Esophagus squamous epithelium (tissue), 5 donors: ENCODE measurements around the gene RNLS. TPM values are rescaled to one million over a fixed set of nuclear protein-coding genes. Genes with fewer than 3 reads are reported as not detected.
A peak's percentile ranks its signal among the peaks of the same experiment; 100 is the strongest.

ENCODE experiments used
- DNase-seq: peaks from one replicate; lab custom pipeline; 2025; lab: John Stamatoyannopoulos, UW
- H3K27ac ChIP-seq, 4 donors: fragments of 200-600 bp; sonication (generic); one replicate each; pipeline ENCODE4 v1.5.1; 2016 to 2019; ENCODE audit warnings: mild to moderate bottlenecking in 1 of 4
- H3K27me3 ChIP-seq, 4 donors: fragments of 200-600 bp; sonication (generic); 1 replicate in 3 of 4; 2 replicates in 1 of 4; pipeline versions ENCODE4 v1.5.1 to v1.6.0; 2017 to 2021; ENCODE audit warnings: antibody characterized with exemption in 1 of 4
- H3K36me3 ChIP-seq, 3 donors: fragments of 200-600 bp; sonication (generic); one replicate each; pipeline ENCODE4 v1.5.1; 2016 to 2019
- H3K4me1 ChIP-seq, 3 donors: fragments of 200-600 bp; sonication (generic); one replicate each; pipeline ENCODE4 v1.5.1; 2017 to 2019
- H3K4me3 ChIP-seq, 4 donors: fragments of 200-600 bp; sonication (generic); 1 replicate in 3 of 4; 2 replicates in 1 of 4; pipeline ENCODE4 v1.5.1; 2016 to 2019; ENCODE audit warnings: mild to moderate bottlenecking in 2 of 4, moderate library complexity in 1 of 4
- H3K9me3 ChIP-seq, 3 donors: fragments of 200-600 bp; sonication (generic); one replicate each; pipeline ENCODE4 v1.5.1; 2016 to 2019
- POLR2A ChIP-seq, 4 donors: fragments of 450-650 bp; IDR thresholded peaks; one replicate each; pipeline ENCODE4 v1.6.1; 2017; ENCODE audit warnings: antibody characterized with exemption in 4 of 4, mild to moderate bottlenecking in 4 of 4, moderate library complexity in 3 of 4
- WGBS, 2 donors: methylation state at CpG; one replicate each; pipeline ENCODE4 v1.1.5; 2018; 5-methylcytosine and 5-hydroxymethylcytosine counted together
- intact Hi-C: fragments of 100-400 bp; cut with DNase I; formaldehyde crosslinking; loops from one replicate; pipeline ENCODE4 v1.15.0; 2022
- total RNA-seq, 4 donors: library from RNA; depleted of rRNA; stranded (reverse); fragments of >200 nt; gene quantifications; one replicate each; pipeline ENCODE4 v1.1.0, GENCODE V29; 2016
- TF ChIP-seq, protein P1 (sequence below), 6 experiments: fragments of 450-650 bp in 4 of 6; fragments of 200-600 bp in 2 of 6; sonication (generic) in 2 of 6; IDR thresholded peaks; one replicate each; pipeline ENCODE4 v1.5.1; 2016 to 2019; ENCODE audit warnings: antibody characterized with exemption in 6 of 6, mild to moderate bottlenecking in 4 of 6, moderate library complexity in 4 of 6
- donor health status: DM: yes; HTN: yes; CAD: no.

RNLS gene
- total RNA-seq, 4 donors from 2014 or later, result 7.9 to 13.5 (median 10.5) TPM

DNA sequence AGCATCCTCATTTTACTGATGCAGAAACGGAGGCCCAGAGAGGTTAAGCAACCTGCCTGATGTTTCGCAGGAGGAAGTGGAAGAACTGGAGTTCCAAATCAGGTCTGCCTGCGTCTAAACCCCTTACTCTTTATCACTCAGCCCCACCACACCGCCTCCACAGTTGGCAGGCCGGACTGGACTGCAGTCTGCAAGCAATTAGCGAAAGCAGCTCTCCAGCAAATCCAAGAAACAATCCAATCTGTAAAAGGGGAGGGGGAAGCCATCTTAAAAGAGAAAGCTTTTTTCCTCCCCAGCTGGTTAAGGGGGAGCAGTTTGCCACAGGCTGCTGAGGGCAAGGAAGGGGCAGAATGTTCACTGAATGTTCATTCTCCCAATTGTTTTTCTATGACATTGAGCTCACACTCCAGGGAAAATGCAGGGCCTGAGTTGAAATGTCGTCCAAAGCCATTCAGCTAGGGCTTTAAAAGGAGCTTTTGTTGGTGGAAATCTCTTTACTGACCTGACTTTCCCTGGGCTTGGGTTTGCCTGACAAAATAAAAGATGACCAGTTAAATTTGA, 350.1 kb downstream of the RNLS start:
- 78 to 87% methylated on average over 5 to 7 of the region's 7 CpGs for WGBS, 2 donors
- Histone ChIP-seq H3K4me1 (peaks cover 0 to 30% (median 3%) of the 10 kb centered on the region in 3 donors), H3K4me3 (no peak overlapping the region), H3K27me3 (no peaks in the 10 kb centered on the region), H3K36me3 (no peaks in the 10 kb centered on the region), H3K9me3 (no peaks in the 10 kb centered on the region), H3K27ac (peak overlapping the region in 2 of 4 donors; percentile 18 to 32)
- no peak for TF ChIP-seq POLR2A (IDR thresholded peaks at IDR 0.05)
- intact Hi-C loops, result no loop called here
- DNase-seq, result no peak

DNA sequence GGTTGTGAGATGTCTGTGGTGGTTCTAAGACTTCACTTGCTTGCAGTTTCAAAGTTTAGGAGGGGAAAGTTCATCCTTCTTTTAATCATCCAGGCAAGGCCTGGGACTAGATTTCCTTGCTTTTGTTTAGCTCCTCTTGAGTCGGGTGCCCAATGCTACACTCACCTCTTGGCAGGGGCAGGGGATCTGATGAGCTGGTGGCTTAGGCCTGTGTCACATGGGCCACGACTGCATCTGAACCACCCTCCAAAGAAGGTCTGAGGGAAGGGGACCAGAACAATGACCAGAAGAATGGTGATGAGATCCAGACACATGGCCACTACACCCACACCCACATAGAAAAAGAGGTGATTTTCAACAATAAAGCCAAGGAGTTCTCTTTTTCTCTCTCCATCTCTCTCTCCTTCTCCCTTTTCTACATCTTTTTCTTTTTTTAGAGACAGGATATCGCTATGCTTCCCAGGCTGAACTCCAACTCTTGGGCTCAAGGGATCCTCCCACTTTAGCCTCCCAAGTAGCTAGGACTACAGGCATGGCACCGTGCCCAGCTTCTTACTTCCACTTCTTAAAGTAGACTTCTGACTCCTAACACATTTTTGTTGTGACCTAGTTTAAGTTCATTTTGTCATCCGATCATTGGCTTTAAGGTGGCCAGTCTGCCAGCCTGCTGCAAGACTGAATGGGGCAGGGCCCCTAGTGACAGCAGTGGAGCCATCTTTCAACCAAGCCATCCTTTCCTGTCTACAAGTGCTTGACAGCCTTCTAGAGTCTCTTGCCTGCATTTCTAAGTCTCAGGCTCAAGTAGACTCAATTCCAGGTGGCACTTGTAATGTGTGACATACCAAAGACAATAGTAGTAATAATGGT, 350.9 kb downstream of the RNLS start:
- no peaks in the 10 kb centered on the region for H3K27me3 ChIP-seq
- H3K9me3 ChIP-seq, result no peaks in the 10 kb centered on the region
- WGBS, 2 donors, result 62 to 70% methylated on average over 5 of the region's 5 CpGs
- no peak overlapping the region for H3K4me3 ChIP-seq
- H3K27ac ChIP-seq, result peak overlapping the region in 2 of 4 donors; percentile 18 to 34
- DNase-seq, result no peak
- intact Hi-C loops, result no loop called here
- no peaks in the 10 kb centered on the region for H3K36me3 ChIP-seq
- TF ChIP-seq, protein P1, sequence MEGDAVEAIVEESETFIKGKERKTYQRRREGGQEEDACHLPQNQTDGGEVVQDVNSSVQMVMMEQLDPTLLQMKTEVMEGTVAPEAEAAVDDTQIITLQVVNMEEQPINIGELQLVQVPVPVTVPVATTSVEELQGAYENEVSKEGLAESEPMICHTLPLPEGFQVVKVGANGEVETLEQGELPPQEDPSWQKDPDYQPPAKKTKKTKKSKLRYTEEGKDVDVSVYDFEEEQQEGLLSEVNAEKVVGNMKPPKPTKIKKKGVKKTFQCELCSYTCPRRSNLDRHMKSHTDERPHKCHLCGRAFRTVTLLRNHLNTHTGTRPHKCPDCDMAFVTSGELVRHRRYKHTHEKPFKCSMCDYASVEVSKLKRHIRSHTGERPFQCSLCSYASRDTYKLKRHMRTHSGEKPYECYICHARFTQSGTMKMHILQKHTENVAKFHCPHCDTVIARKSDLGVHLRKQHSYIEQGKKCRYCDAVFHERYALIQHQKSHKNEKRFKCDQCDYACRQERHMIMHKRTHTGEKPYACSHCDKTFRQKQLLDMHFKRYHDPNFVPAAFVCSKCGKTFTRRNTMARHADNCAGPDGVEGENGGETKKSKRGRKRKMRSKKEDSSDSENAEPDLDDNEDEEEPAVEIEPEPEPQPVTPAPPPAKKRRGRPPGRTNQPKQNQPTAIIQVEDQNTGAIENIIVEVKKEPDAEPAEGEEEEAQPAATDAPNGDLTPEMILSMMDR (IDR thresholded peaks at IDR 0.05), result no peak
- TF ChIP-seq POLR2A (IDR thresholded peaks at IDR 0.05), result no peak
- peaks cover 2 to 38% (median 7%) of the 10 kb centered on the region in 3 donors for H3K4me1 ChIP-seq

DNA sequence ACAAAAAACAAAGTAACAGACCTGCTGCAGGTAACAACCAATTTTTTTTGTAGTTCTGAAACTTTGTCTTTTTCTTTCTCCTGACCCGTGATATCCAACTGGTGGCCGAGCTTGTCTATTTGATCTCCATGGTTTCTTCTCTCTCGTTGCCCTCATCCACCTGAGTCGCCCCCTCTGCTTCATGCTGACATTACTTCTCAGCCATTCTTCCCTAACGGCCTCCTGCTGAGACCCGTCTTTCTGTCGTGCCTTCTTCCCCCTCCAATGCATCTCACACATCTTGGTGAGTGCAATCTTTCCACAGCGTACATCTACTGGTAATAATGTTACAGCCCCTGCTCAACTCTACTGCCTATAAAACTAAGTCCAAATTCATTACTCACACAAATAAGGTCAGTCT, 352.9 kb downstream of the RNLS start:
- H3K27ac ChIP-seq, result no peak overlapping the region
- no peak for DNase-seq
- intact Hi-C loops, result no loop called here
- H3K27me3 ChIP-seq, result no peaks in the 10 kb centered on the region
- H3K36me3 ChIP-seq, result no peaks in the 10 kb centered on the region
- no peaks in the 10 kb centered on the region for H3K9me3 ChIP-seq
- WGBS, 2 donors, result 75 to 92% methylated on average over 8 of the region's 8 CpGs
- H3K4me1 ChIP-seq, result peaks cover 3 to 41% (median 10%) of the 10 kb centered on the region in 3 donors
- no peak for TF ChIP-seq POLR2A (IDR thresholded peaks at IDR 0.05)
- TF ChIP-seq, protein P1 (IDR thresholded peaks at IDR 0.05), result no peak
- H3K4me3 ChIP-seq, result no peak overlapping the region

DNA sequence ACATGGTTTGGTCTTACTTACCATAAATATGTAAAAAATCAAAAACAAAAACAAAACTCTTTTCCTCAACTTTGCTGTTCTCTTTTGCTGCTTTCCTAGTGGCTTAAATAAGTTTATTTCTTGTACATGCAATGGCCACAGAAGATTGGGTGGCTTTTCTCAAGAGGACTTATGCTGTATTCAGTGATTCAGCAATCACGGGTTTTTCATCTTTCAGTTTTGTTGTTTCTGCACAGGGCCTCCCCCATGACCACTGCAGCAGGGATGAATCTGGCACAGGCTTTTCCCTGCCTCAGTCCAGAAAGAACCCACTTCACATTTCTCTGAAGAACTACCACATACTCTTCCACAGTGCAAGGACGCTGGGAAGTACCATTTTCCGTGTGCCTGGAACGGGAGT, 355.0 kb downstream of the RNLS start:
- TF ChIP-seq, protein P1 (IDR thresholded peaks at IDR 0.05), result no peak
- TF ChIP-seq POLR2A (IDR thresholded peaks at IDR 0.05), result no peak
- Histone ChIP-seq H3K4me3 (no peak overlapping the region), H3K27ac (peak overlapping the region in 3 of 4 donors; percentile 34 to 56 (median 47)), H3K9me3 (no peaks in the 10 kb centered on the region), H3K36me3 (no peaks in the 10 kb centered on the region), H3K27me3 (no peaks in the 10 kb centered on the region), H3K4me1 (peaks cover 3 to 37% (median 10%) of the 10 kb centered on the region in 3 donors)
- no peak for DNase-seq
- WGBS, 2 donors, result 81 to 87% methylated on average over 4 of the region's 4 CpGs
- intact Hi-C loops, result no loop called here

DNA sequence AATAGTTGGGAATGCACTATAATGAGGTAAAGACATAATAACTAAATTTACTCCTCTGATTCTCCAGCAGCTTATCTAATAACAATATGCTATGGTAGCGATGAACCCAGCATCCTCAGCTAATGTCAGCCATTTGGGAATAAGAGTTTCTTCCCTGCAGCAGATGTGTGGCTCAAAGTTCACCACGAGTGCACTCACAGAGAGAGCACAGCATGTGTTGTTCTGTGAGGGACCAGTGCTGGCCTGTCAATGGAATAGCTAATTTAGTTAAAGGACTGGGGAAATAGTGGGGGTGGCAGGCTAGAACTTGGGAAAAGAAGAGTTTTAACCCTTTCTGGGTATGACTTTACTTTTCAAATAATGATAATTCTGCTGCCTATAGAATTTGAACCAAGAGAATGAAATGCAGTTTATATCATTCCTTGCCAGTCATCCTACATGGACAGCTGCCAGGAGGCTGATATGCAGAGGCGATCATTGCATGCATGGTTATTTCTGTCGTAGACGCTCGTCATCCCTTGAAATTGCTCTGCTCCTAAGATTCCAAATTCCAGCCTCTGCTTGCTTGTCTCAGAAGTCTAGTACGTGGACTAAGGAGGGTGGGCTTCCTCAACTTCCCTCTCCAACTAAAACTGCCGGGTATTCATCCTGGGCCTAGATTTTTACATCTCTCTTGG, 355.6 kb downstream of the RNLS start:
- Histone ChIP-seq H3K9me3 (no peaks in the 10 kb centered on the region), H3K27ac (peak overlapping the region in 3 of 4 donors; percentile 34 to 56 (median 47)), H3K27me3 (no peaks in the 10 kb centered on the region), H3K4me3 (no peak overlapping the region), H3K4me1 (peaks cover 3 to 37% (median 8%) of the 10 kb centered on the region in 3 donors), H3K36me3 (no peaks in the 10 kb centered on the region)
- intact Hi-C loops, result no loop called here
- 74 to 78% methylated on average over 8 of the region's 8 CpGs for WGBS, 2 donors
- no peak for TF ChIP-seq POLR2A (IDR thresholded peaks at IDR 0.05)
- TF ChIP-seq, protein P1 (IDR thresholded peaks at IDR 0.05), result no peak
- no peak for DNase-seq
